Stimulated activated naive CD4-positive, alpha-beta T cell (primary cell): Measurements from ENCODE around the gene DNLZ.
A peak's percentile ranks its signal among the peaks of the same experiment; 100 is the strongest.

Source experiments
- DNase-seq, 6 experiments: peaks; one replicate each; lab custom pipeline; 2025; lab: John Stamatoyannopoulos, UW

The DNLZ gene

DNA sequence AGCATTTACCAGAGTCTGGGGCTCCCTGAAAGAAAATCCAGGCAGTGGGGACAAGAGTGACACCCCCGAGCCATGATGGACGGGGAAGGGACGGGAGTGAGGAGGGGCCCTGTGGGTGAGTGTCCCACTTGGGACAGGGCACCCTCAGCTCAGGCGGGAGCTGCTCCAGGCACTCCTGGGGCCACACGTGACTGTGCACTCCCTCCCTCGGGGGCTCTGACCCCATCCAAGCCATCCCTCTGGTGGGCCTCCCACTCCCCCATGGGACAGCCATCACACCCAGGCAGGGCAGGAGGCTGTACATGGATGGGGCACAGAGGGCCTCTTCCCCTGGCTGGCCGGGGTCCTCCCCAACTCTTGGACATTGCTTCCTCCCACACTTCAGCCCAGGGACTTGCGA, 12.9 kb upstream of the DNLZ start:
- DNase-seq, result no peak

DNA sequence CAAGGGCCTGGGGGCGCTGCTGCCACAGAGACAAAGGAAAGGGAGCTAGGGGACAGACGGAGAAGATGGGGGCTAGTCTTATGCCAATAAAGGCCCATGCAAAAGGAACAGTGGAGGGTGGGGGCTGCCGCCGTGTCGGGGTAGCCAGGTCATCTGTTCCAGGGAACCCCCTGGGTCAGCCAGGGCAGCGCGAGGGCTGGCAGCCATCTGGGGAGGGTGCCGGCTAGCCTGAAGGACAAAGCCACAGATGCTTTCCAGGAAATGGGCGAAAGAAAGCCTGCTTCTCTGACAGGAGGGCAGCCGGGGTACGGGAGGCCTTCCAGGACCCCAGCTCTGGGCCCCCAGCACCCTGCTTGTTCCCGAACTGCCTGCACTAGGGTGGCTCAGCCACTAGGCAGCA, 11.6 kb upstream of the DNLZ start:
- DNase-seq, result no peak

DNA sequence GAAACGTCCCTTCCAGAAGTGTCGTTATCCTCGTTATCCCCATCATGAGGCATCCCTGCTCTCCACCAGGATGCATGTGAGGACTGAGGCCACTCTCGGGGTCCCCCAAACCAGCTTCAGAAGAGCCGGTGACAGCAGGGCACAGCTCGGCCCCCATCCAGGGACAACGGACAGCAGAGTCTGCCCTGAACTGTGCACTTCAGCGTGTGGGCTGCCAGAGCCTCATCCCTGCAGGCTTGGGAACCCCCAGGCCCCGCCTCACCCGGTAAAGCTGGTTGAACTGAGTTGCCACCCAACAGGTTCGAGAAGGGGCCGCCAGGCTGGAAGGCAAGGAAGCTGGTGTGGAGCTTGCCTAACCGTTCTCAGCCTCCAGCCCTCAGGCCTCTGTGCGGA, 10.6 kb upstream of the DNLZ start:
- DNase-seq, result no peak

GRCh38 chr9:136373300-136374182, 10.0 kb upstream of the DNLZ start, which contains the start of gene CARD9:
Gene CARD9 (minus strand): TSS chr9:136373669. CDS start chr9:136372078, 1,591 bp downstream.
- DNase-seq, result no peak

DNA sequence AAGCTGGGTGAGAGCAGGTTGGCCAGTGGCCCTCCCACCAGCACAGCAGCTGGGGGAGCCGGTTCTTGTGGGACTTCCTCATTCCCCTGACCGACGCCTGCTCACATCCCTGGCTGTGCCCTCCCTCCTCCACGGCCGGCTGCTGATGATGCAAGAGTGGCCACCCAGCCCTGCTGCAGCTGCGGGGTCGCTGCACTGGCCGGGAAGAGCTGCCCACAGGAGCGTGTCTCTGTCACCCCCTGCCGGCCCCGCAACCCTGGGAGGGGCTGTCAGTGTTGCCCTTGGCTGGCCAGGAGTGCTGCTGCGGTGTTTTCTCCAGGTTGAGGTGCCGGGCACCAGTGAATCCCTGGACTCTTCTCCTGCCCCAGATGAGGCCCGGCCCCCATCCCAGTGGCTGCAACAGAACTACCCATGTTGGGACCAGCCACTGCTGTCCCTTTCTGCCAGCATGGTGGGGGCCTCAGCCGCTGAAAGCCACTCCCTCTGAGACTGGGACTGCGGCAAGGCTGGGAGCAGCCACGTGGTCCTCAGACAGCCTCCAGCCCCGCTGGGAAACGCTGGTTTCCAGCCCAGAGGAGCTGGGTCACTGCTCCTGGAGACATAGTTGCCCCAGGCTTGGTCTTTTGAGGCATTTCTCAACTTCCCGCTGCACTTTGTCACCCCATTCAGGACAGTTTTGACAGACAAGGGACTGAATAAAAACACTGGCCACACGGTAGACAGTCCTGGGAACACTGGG, 9.2 kb upstream of the DNLZ start:
- DNase-seq, result no peak

DNA sequence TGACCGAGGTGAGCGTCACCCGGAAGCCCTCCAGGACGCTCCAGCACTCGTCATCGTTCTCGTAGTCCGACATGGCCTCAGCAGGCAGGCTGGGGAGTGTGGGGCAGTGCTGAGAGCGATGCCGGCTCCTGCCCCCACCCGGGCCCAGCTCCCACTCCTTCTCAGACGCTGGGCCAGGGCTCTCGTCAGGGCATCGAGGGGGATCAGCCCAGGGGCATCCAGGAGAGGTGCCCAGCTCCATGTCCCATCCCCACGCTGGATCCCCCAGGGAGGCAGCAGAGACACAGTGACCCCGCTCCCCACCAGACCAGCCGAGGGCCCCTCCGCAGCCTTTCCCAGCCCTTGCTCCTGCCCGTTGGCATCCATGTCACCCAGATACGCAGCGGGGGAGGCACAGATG, 8.5 kb upstream of the DNLZ start:
- no peak for DNase-seq

DNA sequence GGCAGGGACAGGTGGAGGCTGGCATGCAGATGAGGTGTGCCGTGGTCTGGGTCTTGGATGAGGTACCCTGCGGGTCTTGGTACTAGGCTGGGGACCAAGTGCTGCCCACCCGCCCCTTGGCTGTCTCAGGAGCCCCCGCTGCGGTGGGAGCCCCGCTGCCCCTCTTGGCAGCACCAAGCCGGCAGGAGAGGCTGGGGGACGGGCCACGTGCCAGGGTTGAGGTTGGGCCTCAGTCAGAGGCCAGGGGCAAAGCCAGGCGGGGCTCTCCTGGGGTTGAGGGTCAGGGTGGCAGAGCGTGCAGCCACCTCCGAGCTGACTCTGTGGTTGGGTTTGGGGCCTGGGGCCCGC, 8.0 kb upstream of the DNLZ start:
- no peak for DNase-seq

- no peak for DNase-seq
Observed at GRCh38 chr9:136370687-136371532, 7.4 kb upstream of the DNLZ start.

- no peak for DNase-seq
Observed at GRCh38 chr9:136370037-136370436, 6.5 kb upstream of the DNLZ start.

DNA sequence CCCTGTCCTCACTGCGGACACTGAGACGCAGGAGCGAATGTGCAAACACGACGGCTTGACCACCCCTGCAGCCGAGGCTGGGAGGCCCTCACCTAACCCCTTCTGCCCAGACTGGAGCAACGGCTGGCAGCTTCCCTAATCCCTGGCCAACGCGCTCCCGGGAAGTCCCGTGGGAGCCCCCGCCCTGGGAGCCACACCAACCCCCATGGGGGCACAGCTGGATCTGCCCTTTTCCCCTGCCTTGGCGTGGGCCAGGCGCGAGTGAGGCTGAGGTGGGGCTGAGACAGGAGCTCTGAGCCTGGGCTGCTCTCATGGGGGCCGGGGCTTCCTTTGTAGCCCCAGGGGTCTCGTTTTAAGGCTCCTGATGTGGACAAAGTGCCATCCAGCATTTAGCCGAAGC, 4.6 kb upstream of the DNLZ start:
- no peak for DNase-seq

- no peak for DNase-seq
Observed at GRCh38 chr9:136367296-136368145, 4.0 kb upstream of the DNLZ start.

GRCh38 chr9:136366826-136367225, 3.3 kb upstream of the DNLZ start:
- no peak for DNase-seq

DNA sequence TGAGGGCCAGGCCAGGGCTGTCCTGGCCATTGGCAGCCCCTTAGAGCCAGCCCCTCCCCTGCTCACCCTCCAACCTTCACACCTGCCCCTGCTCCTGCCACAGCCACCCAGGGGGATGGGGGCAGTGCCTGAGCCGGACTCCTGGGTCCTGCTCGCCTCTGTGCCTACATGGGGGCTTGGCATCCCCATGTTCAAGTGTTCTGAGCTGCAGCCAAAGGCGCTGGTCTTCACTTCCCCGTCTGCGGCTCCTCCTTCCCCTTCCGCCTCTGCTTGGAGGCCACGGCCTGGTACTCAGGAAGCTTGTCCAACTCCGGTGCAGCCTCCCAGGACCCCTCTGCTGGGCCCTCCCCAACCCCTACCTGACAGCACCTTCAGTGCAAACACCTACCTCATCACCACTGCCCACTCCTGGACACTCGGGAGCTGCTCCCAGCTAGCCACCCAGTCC, 2.3 kb upstream of the DNLZ start:
- no peak for DNase-seq

GRCh38 chr9:136364942-136365774, 1.6 kb upstream of the DNLZ start:
- DNase-seq, result no peak

GRCh38 chr9:136363949-136364748, 605 bp upstream of the DNLZ start:
- DNase-seq, result peak in 1 of 6 experiments; percentile 10

- DNase-seq, result no peak
Observed at GRCh38 chr9:136362450-136362784, 1.1 kb downstream of the DNLZ start.

- no peak for DNase-seq
Observed at GRCh38 chr9:136361754-136362449, 1.6 kb downstream of the DNLZ start.

GRCh38 chr9:136361047-136361753, 2.3 kb downstream of the DNLZ start:
- DNase-seq, result no peak
